Myocyte (in vitro differentiated cells): Measurements from ENCODE around the gene SLC20A1. TPM values are rescaled to one million over a fixed set of nuclear protein-coding genes. Genes with fewer than 3 reads are reported as not detected.
A peak's percentile ranks its signal among the peaks of the same experiment; 100 is the strongest.
"Not testable (repeated sequence)": the region's sequence is repeated elsewhere in the genome, so short reads cannot be mapped to it uniquely, and the experiment has no call there.

Experiments used
- DNase-seq: peaks from one replicate; pipeline ENCODE4 v3.0.0-alpha.2; 2012; ENCODE audit warnings: low read depth
- polyA plus RNA-seq: library from polyadenylated mRNA; unstranded; fragments of >200 nt; gene quantifications from one replicate; pipeline ENCODE4 v1.2.1, GENCODE V29; 2012; ENCODE audit warnings: missing spikeins
- total RNA-seq: library from RNA; depleted of rRNA; stranded (reverse); fragments of >200 nt; gene quantifications from 2 replicates; pipeline ENCODE4 v1.2.3, GENCODE V29; 2014

The SLC20A1 gene
- 22.9 and 36.8 TPM in 2 replicates for total RNA-seq
- polyA plus RNA-seq: 125 TPM

DNA sequence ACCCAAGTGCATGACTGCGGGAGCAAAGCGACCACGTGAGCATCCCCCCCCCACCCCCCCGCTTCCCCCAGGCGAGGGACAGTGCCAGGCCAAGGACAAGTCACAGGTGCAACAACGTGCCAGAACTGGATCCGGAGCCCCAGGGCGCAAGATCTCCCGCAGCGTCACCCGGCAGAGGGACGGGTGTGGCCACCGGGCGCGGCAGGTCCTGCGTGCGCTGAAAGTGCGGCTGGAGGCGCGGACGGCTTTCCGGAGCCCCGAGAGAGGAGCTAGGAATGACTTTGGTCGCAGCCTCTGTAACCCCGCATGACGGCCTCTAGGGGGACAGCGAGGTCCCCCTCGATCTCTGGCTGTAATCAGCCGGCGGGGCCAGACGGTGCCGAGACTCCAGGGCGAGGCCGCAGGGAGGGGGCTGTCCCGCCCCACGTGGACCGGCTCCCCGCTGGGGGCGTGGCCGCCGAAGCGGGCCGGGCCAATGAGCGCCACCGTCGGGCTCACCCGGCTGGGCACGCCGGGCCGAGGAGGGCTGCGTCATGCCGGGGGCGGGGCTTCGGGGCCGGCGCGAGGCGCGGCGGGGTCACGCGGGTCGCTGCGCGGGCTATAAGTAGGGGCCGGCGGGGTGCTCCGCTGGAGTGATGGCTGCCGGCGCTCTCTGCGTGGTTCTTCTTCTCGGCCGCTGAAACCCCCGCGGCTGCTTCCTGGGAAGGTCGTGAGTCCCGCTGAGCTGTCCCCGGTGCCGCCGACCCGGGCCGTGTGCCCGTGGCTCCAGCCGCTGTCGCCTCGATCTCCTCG is at the start of gene SLC20A1:
SLC20A1 (plus strand) TSS at position 630 of the 792 bp plus-strand sequence. CDS start 890 bp downstream, outside the sequence.
- peak; percentile 95 for DNase-seq

DNA sequence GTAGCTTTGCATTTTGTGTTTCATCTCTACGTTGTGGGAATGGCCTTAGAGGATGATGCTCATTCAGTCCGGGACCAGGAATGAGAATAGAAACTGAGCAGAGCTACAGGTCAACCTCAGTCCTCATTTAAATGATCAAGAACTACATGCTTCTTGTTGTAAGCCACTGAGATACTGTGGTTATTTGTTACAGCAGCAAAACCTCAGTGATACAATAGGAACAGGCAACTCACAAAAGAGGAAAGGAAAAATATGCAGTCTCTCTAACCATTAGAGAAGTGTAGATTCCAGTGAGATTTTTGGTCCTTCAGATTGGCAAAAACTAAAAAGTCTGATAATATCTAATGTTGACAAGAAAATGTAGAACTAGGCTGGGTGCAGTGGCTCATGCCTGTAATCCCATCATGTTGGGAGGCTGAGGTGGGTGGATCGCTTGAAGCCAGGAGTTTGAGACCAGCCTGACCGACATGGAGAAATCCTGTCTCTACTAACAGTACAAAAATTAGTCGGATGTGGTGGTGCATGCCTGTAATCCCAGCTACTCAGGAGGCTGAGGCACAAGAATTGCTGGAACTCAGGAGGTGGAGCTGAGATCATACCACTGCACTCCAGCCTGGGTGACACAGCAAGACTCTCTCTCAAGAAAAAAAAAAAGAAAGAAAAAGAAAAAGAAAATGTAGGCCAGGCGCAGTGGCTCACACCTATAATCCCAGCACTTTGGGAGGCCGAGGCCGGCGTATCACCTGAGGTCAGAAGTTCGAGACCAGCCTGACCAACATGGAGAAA is 48.0 kb upstream of the SLC20A1 start:
- DNase-seq: no peak

DNA sequence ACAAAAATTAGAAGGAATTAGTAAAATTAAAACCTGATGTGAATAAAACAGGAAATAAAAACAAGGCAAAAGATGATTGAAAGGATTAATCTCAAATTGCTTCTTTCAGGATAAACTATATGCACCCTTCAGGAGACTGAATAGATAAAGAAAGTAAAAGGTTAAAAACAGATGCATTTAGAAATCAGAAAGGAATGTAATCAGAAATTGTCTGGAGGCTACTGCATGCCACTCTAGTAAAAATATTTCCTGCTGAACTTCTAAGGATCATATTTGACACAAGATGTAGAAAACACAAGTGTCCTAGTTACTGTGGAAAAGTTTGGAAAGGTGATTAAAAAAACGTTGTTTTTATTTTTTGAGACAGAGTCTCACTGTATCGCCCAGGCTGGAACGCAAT is 45.1 kb upstream of the SLC20A1 start:
- no peak for DNase-seq

GRCh38 chr2:112601754-112602153 is 44.0 kb upstream of the SLC20A1 start:
- no peak for DNase-seq

- DNase-seq: no peak
Measured at GRCh38 chr2:112602917-112603316, 42.8 kb upstream of the SLC20A1 start.

DNA sequence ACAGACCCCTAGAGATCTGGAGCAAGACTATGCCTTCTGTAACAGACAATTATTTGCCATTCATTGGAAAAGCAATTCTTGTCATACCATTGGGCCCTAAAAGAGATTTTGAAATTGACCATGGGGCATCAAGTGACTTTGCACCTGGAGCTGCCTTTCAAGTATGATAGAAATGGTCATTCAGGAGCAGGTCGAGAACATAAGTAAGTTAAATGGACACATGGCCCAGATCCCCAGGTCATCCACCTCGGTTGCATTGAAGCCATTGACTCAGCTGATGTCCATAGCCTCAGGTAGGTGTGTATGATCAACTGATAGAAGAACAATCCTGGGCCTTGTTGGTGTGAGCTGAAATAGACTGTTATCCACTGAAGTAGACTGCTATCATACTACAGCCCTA is 42.0 kb upstream of the SLC20A1 start:
- DNase-seq: no peak

GRCh38 chr2:112604952-112605351 is 40.8 kb upstream of the SLC20A1 start:
- no peak for DNase-seq

DNA sequence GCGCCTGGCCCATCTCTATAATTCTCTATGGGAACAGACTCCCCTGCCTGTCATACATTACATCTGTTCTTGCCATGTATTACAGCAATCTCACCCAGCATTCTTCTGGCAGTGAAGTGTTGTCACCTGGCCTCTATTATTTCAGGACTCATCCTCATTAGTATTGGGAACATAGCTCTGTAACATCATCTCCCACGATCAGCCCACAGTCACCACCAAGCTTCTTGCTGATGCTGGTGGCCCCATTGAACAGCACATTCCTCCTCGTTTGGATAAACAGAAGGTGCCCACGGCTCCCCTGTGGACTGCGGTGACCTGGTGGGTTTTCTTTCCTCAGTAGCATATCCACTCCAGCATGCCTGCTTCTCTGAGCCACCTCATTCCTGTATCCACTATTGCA is 39.8 kb upstream of the SLC20A1 start:
- no peak for DNase-seq

DNA sequence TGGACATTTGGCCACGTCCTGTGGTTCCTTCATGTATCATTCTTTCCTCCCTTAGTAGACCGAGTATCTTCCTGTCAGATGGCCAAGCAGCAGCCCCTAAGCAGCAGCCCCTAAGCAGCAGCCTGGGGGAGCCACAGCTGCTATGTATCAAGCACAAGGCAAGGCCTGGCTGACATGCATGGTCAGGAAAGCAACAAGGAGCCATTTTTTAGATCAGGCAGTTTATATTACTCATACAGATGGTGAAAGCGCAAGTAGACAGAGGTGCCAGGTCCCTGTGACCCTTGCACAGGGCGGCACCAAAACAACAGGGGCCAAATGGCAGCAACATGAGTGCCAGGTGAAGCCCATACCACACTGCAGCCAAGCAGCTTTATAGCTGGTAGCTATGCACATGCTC is 39.2 kb upstream of the SLC20A1 start:
- no peak for DNase-seq

- DNase-seq: no peak
Measured at GRCh38 chr2:112607680-112608438, 37.9 kb upstream of the SLC20A1 start.

GRCh38 chr2:112609320-112609719 is 36.4 kb upstream of the SLC20A1 start:
- not testable (repeated sequence) for DNase-seq

GRCh38 chr2:112612283-112612682 is 33.5 kb upstream of the SLC20A1 start:
- DNase-seq: not testable (repeated sequence)

GRCh38 chr2:112614201-112614840 is 31.4 kb upstream of the SLC20A1 start:
- DNase-seq: no peak

- DNase-seq: no peak
Measured at GRCh38 chr2:112615051-112615450, 30.7 kb upstream of the SLC20A1 start.

GRCh38 chr2:112615798-112616197 is 29.9 kb upstream of the SLC20A1 start:
- not testable (repeated sequence) for DNase-seq

GRCh38 chr2:112618383-112618782 is 27.4 kb upstream of the SLC20A1 start:
- DNase-seq: no peak

- no peak for DNase-seq
Measured at GRCh38 chr2:112621790-112622527, 23.8 kb upstream of the SLC20A1 start.

DNA sequence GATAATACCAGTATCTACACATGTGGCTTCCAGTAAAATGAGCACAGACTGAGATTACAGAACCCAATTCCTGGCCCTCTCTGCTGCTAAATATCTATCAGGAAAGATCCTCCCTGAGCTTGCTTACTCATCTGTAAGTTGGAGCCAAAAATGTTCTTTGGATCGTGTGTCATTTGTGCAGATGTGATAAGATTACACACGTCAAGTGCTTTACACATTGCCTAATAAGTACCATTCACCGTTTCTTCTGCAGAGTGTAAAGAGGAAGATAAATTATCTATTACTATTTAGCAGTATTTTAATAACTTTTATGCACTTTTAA is 23.2 kb upstream of the SLC20A1 start:
- DNase-seq: no peak

GRCh38 chr2:112623913-112624777 is 21.6 kb upstream of the SLC20A1 start:
- DNase-seq: peak; percentile 49
